A549 (cell line): Measurements from ENCODE around the gene LRRC37A3.
"Not testable (repeated sequence)": the region's sequence is repeated elsewhere in the genome, so short reads cannot be mapped to it uniquely, and the experiment has no call there.

Experiments
- CHD2 ChIP-seq: fragments of 150-350 bp; IDR thresholded peaks from 2 replicates; pipeline ENCODE4 v1.6.1; 2014; ENCODE audit warnings: low read length; ENCODE audit not compliant: partially characterized antibody
- CTCF ChIP-seq: fragments of >200 bp; sonication (Bioruptor Twin); formaldehyde crosslinking; IDR thresholded peaks from 3 replicates; pipeline ENCODE4 v1.5.1; 2016
- JUN ChIP-seq, 2 experiments: fragments of >200 bp; sonication (Bioruptor Twin); formaldehyde crosslinking; IDR thresholded peaks; 2 replicates in 1 of 2; 3 replicates in 1 of 2; pipeline ENCODE4 v1.6.1; 2016 to 2017
- KDM1A ChIP-seq: fragments of 200-600 bp; sonication (generic); IDR thresholded peaks from 2 replicates; pipeline ENCODE4 v1.6.1; 2016; ENCODE audit warnings: low read depth, mild to moderate bottlenecking
- MAX ChIP-seq: IDR thresholded peaks from 2 replicates; pipeline ENCODE4 v1.6.1; 2012
- MAZ ChIP-seq: fragments of 150-350 bp; IDR thresholded peaks from 2 replicates; pipeline ENCODE4 v1.6.1; 2014; ENCODE audit warnings: antibody characterized with exemption, low read depth, low read length, borderline replicate concordance
- MYC ChIP-seq: IDR thresholded peaks from 2 replicates; pipeline ENCODE4 v1.6.1; 2012; ENCODE audit warnings: mild to moderate bottlenecking, inconsistent platforms, low read length, improper control_type of control experiment, borderline replicate concordance
- NFE2L2 ChIP-seq: fragments of 150-350 bp; conservative IDR thresholded peaks from 2 replicates; pipeline ENCODE4 v1.6.1; 2014; ENCODE audit warnings: low read length
- PBX3 ChIP-seq: IDR thresholded peaks from 2 replicates; pipeline ENCODE4 v1.6.1; 2012
- POLR2A ChIP-seq: IDR thresholded peaks from 2 replicates; pipeline ENCODE4 v1.6.1; 2012; ENCODE audit warnings: mild to moderate bottlenecking, low read length
- POLR2AphosphoS2 ChIP-seq: conservative IDR thresholded peaks from 2 replicates; pipeline ENCODE4 v1.6.1; 2012; ENCODE audit warnings: low read length, improper control_type of control experiment, inconsistent platforms
- RAD21 ChIP-seq, 2 experiments: fragments of >200 bp in 1 of 2; sonication (Bioruptor Twin) in 1 of 2; formaldehyde crosslinking in 1 of 2; IDR thresholded peaks in 1 of 2; conservative IDR thresholded peaks in 1 of 2; 2 replicates in 1 of 2; 3 replicates in 1 of 2; pipeline ENCODE4 v1.6.1; 2012 to 2018; ENCODE audit warnings: inconsistent platforms in 1 of 2
- SMC3 ChIP-seq: fragments of >200 bp; sonication (Bioruptor Twin); formaldehyde crosslinking; IDR thresholded peaks from 3 replicates; pipeline ENCODE4 v1.6.1; 2018; ENCODE audit warnings: inconsistent platforms
- USF2 ChIP-seq: fragments of 450-650 bp; IDR thresholded peaks from 2 replicates; pipeline ENCODE4 v1.6.1; 2014; ENCODE audit warnings: antibody characterized with exemption

- not testable (repeated sequence) for TF ChIP-seq MAX; CHD2; MYC; JUN (IDR thresholded peaks at IDR 0.05); NFE2L2; POLR2A; MAZ; KDM1A; USF2; POLR2AphosphoS2; PBX3
- peak; percentile 68 for TF ChIP-seq CTCF
- TF ChIP-seq SMC3, result peak; percentile 63
- TF ChIP-seq RAD21 (conservative IDR thresholded peaks at IDR 0.05 in 1 of 2, IDR thresholded peaks at IDR 0.05 in 1 of 2), result peak; percentile 60 to 63
These were observed 8.2 kb upstream of the LRRC37A3 start for GRCh38 chr17:64927444-64927843.
